Immature natural killer cell (primary cell): ENCODE results near the gene OSBPL6. TPM values are rescaled to one million over a fixed set of nuclear protein-coding genes. Genes with fewer than 3 reads are reported as not detected.
"Not testable (repeated sequence)": the region's sequence is repeated elsewhere in the genome, so short reads cannot be mapped to it uniquely, and the experiment has no call there.

ENCODE experiments used
- DNase-seq, 3 donors: peaks; one replicate each; pipeline ENCODE4 v3.0.0; 2022; ENCODE audit warnings: mixed read lengths in 1 of 3
- H3K27ac Mint-ChIP-seq, 6 donors: one replicate each; pipeline ENCODE4 v1.8.0; 2020; ENCODE audit warnings: mixed read lengths in 6 of 6, mild to moderate bottlenecking in 5 of 6, inconsistent platforms in 4 of 6, moderate library complexity in 3 of 6
- H3K27me3 Mint-ChIP-seq, 3 donors: one replicate each; pipeline ENCODE4 v1.8.0; 2020 to 2021; ENCODE audit warnings: low read depth in 3 of 3, mild to moderate bottlenecking in 3 of 3, mixed read lengths in 3 of 3, moderate library complexity in 3 of 3, inconsistent platforms in 1 of 3
- H3K36me3 Mint-ChIP-seq, 3 donors: one replicate each; pipeline ENCODE4 v1.8.0; 2020; ENCODE audit warnings: mixed read lengths in 3 of 3, inconsistent platforms in 2 of 3, mild to moderate bottlenecking in 2 of 3
- H3K4me1 Mint-ChIP-seq, 2 donors: one replicate each; pipeline ENCODE4 v1.8.0; 2020; ENCODE audit warnings: inconsistent platforms in 2 of 2, mild to moderate bottlenecking in 2 of 2, mixed read lengths in 2 of 2, moderate library complexity in 1 of 2
- H3K4me3 Mint-ChIP-seq, 5 donors: one replicate each; pipeline ENCODE4 v1.8.0; 2020; ENCODE audit warnings: mild to moderate bottlenecking in 5 of 5, mixed read lengths in 5 of 5, inconsistent platforms in 3 of 5, moderate library complexity in 3 of 5
- H3K9me3 Mint-ChIP-seq, 6 donors: one replicate each; pipeline ENCODE4 v1.8.0; 2020; ENCODE audit warnings: mild to moderate bottlenecking in 6 of 6, mixed read lengths in 6 of 6, inconsistent platforms in 4 of 6, moderate library complexity in 3 of 6
- polyA plus RNA-seq, 3 donors: library from polyadenylated mRNA; unstranded; fragments of 300-500 nt; fragmentation: Illumina TruSeq; gene quantifications; one replicate each; pipeline ENCODE4 v1.2.3, GENCODE V29; 2021

Gene OSBPL6
- not detected for polyA plus RNA-seq

DNA sequence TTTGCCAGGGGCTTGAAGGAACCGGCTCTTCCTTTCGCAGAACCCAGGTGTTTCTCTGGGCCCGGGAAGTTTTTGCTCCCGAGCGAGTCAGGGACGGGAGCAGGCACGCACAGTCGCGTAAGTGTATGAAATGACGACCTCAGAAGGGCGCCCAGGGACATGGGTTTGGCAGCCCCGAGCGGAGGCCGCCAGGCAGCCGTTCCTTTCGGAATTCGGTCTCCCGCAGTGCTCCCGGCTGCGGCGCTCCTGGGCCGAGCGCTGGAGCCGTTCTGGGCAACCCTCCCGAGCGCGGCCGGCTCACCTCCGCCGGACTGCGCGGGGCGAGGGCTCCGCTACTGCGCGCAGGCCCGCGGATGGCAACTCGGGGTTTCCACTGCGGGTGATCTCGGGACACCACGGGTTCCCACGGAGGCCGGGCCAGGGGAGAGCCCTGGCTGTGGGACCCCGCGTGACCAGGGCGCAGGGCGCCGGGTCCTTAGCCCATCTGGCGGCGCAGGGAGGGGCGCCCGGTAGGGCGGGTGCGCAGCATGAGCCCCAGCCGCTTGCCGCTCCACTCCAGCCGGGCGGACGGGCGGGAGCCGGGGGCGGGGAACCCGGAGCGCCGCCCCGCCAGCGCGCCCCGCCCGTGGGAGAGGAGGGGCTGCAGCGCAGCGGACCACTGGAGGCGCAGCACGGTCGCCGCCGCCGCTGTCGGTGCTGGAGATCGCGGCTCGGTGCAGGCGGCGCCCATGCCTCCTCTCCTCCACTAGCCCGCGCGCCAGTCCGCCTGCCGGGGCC, at the start of gene OSBPL6:
OSBPL6 (plus strand) TSS at position 690 of the 777 bp plus-strand sequence. CDS start 111,673 bp downstream, outside the sequence.
- Mint-ChIP-seq H3K27me3 (peaks cover 16 to 30% (median 18%) of the 10 kb centered on the region in 3 donors), H3K27ac (no peak within 1 kb of the TSS), H3K4me3 (peak within 1 kb of the TSS; percentile 68 to 78 (median 74)), H3K4me1 (peaks cover 10 to 18% of the 10 kb centered on the region in 2 donors), H3K9me3 (no peaks in the 10 kb centered on the region), H3K36me3 (peaks cover 0 to 3% (median 0%) of the 10 kb centered on the region in 3 donors)
- peak; percentile 34 to 48 (median 36) for DNase-seq

DNA sequence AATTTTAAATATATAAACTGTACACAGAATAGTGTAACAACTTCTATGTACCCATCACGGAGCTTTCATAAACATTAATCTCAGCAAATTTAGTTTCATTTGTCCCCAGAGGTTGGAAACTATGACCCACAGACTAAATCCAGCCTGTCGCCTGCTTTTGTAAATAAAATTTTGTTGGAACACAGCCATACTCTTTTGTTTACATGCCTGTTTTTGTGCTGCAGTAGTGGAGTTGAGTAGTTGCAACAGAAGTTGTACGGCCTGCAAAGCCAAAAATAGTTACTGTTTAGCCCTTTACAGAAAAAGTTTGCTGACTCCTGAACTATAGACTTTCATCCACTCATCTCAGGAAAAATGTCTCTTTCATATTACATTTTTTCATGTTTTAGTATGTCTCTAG, 42.3 kb upstream of the OSBPL6 start:
- H3K27me3 Mint-ChIP-seq: peaks cover 0 to 14% (median 0%) of the 10 kb centered on the region in 3 donors
- DNase-seq: no peak
- no peak overlapping the region for H3K27ac Mint-ChIP-seq
- H3K4me3 Mint-ChIP-seq: no peak overlapping the region
- no peaks in the 10 kb centered on the region for H3K36me3 Mint-ChIP-seq
- no peaks in the 10 kb centered on the region for H3K4me1 Mint-ChIP-seq
- H3K9me3 Mint-ChIP-seq: peaks cover 0 to 2% (median 0%) of the 10 kb centered on the region in 6 donors

DNA sequence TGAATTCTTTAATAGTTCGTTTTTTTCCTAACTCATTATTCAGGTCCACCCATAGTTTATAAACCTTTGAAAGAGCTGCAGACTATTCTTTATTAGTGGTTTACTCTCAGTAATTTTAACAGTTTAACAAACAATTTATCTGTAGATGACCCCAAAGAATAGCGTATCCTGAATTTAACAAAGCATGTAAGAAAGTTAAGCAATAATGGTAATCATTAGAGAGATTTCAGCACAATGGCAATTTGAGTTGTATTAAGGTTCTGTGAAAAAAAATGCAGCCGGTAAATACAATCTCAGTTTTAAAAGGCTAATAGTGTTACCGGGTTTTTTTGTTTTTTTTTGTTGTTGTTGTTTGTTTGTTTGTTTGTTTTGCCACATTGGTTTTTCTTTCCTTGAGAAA, 41.8 kb upstream of the OSBPL6 start:
- H3K9me3 Mint-ChIP-seq: peaks cover 0 to 2% (median 0%) of the 10 kb centered on the region in 6 donors
- H3K27me3 Mint-ChIP-seq: peaks cover 0 to 14% (median 0%) of the 10 kb centered on the region in 3 donors

DNA sequence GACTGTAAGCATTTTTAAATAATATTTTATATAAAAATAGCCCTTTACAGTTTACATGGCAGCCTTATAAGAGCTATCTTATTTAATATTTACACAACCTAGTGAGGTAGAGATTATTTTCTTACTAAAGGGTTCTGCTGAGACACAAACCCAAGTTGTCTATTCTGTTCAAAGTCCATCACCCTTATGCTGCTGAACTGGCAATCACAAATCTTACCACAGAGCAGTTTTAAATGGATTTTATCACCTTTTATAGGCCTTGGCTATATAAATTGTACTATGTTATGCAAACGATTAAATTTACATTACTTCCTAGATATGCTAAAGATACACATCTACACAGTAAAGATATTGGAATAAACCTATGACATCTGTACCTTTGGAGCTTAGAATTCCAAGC, 41.3 kb upstream of the OSBPL6 start:
- Mint-ChIP-seq H3K27me3 (peaks cover 0 to 17% (median 0%) of the 10 kb centered on the region in 3 donors), H3K4me1 (no peaks in the 10 kb centered on the region), H3K9me3 (peaks cover 0 to 2% (median 0%) of the 10 kb centered on the region in 6 donors), H3K4me3 (no peak overlapping the region), H3K36me3 (no peaks in the 10 kb centered on the region), H3K27ac (no peak overlapping the region)
- DNase-seq: no peak

More for the DNA sequence above, 41.8 kb upstream of the OSBPL6 start:
- DNase-seq: no peak
- Mint-ChIP-seq H3K36me3 (no peaks in the 10 kb centered on the region), H3K4me1 (no peaks in the 10 kb centered on the region), H3K4me3 (no peak overlapping the region), H3K27ac (no peak overlapping the region)

DNA sequence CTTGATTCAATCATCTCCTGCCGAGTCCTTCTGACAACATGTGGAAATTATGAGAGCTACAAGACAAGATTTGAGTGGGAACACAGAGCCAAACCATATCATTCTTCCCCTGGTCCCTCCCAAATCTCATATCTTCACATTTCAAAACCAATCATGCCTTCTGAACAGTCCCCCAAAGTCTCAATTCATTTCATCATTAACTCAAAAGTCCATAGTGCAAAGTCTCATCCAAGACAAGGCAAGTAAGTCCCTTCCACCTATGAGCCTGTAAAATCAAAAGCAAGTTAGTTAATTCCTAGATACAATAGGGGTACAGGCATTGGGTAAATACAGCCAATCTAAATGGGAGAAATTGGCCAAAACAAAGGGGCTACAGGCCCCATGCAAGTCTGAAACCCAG, 40.4 kb upstream of the OSBPL6 start:
- not testable (repeated sequence) for H3K27ac Mint-ChIP-seq, DNase-seq, H3K4me1 Mint-ChIP-seq, H3K9me3 Mint-ChIP-seq, H3K4me3 Mint-ChIP-seq, H3K36me3 Mint-ChIP-seq
- H3K27me3 Mint-ChIP-seq: peaks cover 0 to 14% (median 1%) of the 10 kb centered on the region in 3 donors

DNA sequence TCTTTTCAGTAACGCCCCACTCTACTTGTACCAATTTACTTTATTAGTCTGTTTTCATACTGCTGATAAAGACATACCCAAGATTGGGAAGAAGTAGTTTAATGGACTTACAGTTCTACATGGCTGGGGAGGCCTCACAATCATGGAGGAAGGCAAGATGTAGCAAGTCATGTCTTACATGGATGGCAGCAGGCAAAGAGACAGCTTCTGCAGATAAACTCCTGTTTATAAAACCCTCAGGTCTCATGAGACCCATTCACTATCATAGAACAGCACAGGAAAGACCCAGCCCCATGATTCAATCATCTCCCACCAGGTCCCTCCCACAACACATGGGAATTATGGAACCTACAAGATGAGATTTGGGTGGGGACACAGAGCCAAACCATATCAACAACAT, 38.8 kb upstream of the OSBPL6 start:
- H3K36me3 Mint-ChIP-seq: no peaks in the 10 kb centered on the region
- no peaks in the 10 kb centered on the region for H3K4me1 Mint-ChIP-seq
- DNase-seq: no peak
- peaks cover 0 to 10% (median 1%) of the 10 kb centered on the region in 3 donors for H3K27me3 Mint-ChIP-seq
- peaks cover 0 to 2% (median 0%) of the 10 kb centered on the region in 6 donors for H3K9me3 Mint-ChIP-seq
- H3K4me3 Mint-ChIP-seq: no peak overlapping the region
- H3K27ac Mint-ChIP-seq: no peak overlapping the region

DNA sequence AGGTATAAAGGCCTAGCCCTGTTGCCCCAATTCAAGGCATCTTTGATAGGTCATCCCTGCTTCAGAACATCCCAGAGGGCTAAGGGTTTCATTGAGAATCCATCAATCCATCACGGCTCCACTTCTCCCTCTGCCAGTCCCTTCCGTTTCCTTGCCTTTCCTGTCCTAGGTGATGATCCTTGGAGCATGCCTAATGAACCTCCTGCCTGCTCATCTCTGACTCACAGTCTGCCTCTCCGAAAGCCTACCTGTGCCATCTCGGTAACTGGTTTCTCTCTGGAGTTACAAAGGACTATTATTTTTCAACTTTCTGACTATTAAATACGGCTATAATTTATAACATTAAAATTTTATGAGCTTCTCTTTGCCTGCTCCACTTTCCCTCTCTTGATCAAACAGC, 36.7 kb upstream of the OSBPL6 start:
- DNase-seq: no peak
- H3K4me3 Mint-ChIP-seq: no peak overlapping the region
- H3K27me3 Mint-ChIP-seq: peaks cover 0 to 13% (median 1%) of the 10 kb centered on the region in 3 donors
- H3K4me1 Mint-ChIP-seq: no peaks in the 10 kb centered on the region
- H3K27ac Mint-ChIP-seq: no peak overlapping the region
- H3K36me3 Mint-ChIP-seq: no peaks in the 10 kb centered on the region
- H3K9me3 Mint-ChIP-seq: peaks cover 0 to 3% (median 0%) of the 10 kb centered on the region in 6 donors

DNA sequence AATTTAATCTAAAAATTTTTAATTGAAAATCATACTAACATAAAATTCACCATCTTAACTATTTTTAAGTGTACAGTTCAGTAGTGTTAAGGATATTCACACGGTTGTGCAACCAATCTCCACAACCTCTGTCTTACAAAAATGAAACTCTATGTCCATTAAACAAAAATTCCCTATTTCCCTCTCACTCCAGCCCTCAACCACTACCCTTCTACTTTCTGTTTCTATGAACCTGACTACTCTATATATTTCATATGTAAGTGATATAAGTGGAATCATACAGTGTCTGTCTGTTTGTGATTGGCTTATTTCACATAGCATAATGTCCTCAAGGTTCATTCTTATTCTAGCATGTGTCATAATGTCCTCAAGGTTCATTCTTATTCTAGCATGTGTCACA, 34.3 kb upstream of the OSBPL6 start:
- no peaks in the 10 kb centered on the region for H3K4me1 Mint-ChIP-seq
- peaks cover 4 to 13% (median 6%) of the 10 kb centered on the region in 3 donors for H3K27me3 Mint-ChIP-seq
- no peak overlapping the region for H3K4me3 Mint-ChIP-seq

DNA sequence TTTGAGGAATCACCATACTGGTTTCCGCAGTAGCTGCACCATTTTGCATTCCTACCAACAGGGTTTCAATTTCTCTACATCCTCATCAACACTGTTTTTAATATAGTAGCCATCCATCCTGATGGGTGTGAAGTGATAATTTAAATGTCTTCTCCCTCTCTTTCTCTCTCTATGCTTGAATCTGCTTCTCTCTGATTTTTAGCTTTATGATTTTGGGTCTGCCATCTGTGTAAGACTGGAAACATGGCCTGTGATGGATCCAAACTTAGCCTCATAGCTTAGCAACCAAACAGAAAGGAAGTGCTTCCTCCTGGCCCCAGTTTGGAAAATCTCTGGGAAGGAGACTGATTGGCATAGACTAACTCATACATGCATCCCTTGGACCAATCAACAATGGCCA, 33.7 kb upstream of the OSBPL6 start:
- H3K4me1 Mint-ChIP-seq: no peaks in the 10 kb centered on the region
- no peak for DNase-seq
- peaks cover 0 to 6% (median 0%) of the 10 kb centered on the region in 6 donors for H3K9me3 Mint-ChIP-seq
- no peak overlapping the region for H3K4me3 Mint-ChIP-seq
- H3K27ac Mint-ChIP-seq: no peak overlapping the region
- peaks cover 4 to 9% (median 6%) of the 10 kb centered on the region in 3 donors for H3K27me3 Mint-ChIP-seq
- no peaks in the 10 kb centered on the region for H3K36me3 Mint-ChIP-seq

More for the DNA sequence above, 34.3 kb upstream of the OSBPL6 start:
- H3K27ac Mint-ChIP-seq: no peak overlapping the region
- peaks cover 0 to 6% (median 0%) of the 10 kb centered on the region in 6 donors for H3K9me3 Mint-ChIP-seq
- DNase-seq: no peak
- no peaks in the 10 kb centered on the region for H3K36me3 Mint-ChIP-seq

DNA sequence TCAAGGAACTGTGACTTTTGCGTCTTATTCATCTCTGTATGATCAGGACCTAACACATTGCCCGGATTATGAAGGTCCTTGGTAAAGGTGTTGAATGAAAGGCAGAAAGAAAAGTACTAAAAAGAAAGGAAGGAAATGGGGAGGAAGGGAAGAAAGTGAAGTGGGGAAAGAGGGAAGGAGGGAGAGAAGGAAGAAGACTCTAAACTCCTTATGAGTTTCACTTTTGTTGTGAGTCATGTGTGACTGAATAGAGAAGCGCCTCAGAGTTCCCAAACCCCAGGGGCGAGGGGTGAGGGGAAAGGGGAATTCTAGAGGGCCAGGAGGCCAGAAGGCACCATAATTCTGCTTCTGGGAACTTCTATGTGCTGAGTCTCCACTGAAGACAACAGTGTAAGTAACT, 30.9 kb upstream of the OSBPL6 start:
- Mint-ChIP-seq H3K4me3 (no peak overlapping the region), H3K36me3 (no peaks in the 10 kb centered on the region), H3K9me3 (peaks cover 0 to 6% (median 0%) of the 10 kb centered on the region in 6 donors), H3K27me3 (peaks cover 4 to 5% (median 5%) of the 10 kb centered on the region in 3 donors), H3K4me1 (no peaks in the 10 kb centered on the region), H3K27ac (no peak overlapping the region)
- no peak for DNase-seq

DNA sequence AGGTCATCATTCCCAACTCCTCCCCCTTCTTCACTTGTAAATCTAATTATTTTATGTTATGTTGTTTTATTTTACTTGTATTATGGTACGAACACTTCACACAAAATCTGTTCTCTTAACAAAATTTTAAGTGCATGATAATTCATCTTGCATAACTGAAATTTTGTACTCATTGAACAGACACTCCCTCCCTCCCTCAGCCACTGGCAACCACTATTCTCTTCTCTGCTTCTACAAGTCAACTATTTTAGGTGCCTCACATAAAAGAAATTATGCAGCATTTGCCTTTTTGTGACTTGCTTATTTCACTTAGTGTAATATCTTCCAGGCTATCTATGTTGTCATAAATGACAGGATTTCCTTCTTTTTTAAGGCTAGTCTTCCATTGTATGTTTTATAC, 30.4 kb upstream of the OSBPL6 start:
- Mint-ChIP-seq H3K4me1 (no peaks in the 10 kb centered on the region), H3K36me3 (no peaks in the 10 kb centered on the region), H3K4me3 (no peak overlapping the region), H3K27ac (no peak overlapping the region), H3K9me3 (peaks cover 0 to 6% (median 0%) of the 10 kb centered on the region in 6 donors), H3K27me3 (peaks cover 4 to 5% (median 5%) of the 10 kb centered on the region in 3 donors)
- no peak for DNase-seq

DNA sequence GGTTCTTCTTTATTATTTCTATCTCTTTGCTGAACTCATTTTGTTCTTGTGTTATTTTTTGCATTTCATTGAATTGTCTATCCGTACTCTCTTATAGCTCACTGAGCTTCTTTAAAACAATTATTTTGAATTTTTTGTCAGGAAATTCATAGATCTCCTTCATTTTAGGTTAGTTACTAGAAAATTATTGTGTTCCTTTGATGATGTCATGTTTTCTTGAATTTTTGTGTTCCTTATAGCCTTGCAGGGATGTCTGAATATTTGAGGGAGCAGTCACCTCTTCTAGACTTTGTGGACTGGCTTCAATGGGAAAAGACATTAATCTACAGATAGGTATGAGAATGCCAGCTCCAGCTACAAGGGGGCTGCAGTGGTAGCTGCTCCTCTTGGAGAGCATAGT, 20.7 kb upstream of the OSBPL6 start:
- no peak for DNase-seq
- H3K4me1 Mint-ChIP-seq: no peaks in the 10 kb centered on the region
- H3K9me3 Mint-ChIP-seq: peaks cover 0 to 4% (median 0%) of the 10 kb centered on the region in 6 donors
- H3K4me3 Mint-ChIP-seq: no peak overlapping the region
- peaks cover 2 to 5% (median 5%) of the 10 kb centered on the region in 3 donors for H3K27me3 Mint-ChIP-seq
- no peak overlapping the region for H3K27ac Mint-ChIP-seq
- no peaks in the 10 kb centered on the region for H3K36me3 Mint-ChIP-seq

DNA sequence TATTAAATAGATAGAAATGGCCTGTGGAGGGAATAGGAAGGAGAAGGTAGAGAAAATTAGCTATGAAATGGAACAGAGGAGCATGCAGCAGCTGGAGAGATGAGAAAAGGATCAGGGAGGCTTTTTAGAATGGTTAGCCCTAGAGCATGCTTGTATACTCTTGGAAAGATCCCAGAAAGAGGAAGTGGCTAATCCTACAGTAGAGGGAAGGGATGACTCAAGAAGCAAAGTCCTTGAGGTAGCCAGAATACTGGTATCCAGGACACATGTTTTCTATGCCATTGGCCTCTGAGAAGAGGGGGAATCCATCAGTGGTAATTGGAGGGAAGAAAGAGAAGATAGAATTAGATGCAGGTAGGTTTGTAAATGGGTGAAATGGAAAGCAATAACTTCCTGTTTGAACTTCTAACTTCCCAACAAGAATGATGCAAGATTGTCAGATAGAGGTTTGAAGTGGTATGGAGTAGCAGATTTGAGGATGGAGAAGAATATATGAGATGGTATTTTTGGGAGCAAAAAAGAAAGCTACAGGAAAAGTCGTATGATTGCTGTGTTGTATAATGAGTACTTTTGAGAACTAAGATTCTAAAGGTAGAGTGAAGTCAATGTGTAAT, 17.1 kb upstream of the OSBPL6 start:
- peaks cover under 1 to 5% (median 2%) of the 10 kb centered on the region in 3 donors for H3K27me3 Mint-ChIP-seq
- no peak overlapping the region for H3K27ac Mint-ChIP-seq
- no peaks in the 10 kb centered on the region for H3K4me1 Mint-ChIP-seq
- DNase-seq: no peak
- H3K9me3 Mint-ChIP-seq: peaks cover 0 to 4% (median 0%) of the 10 kb centered on the region in 6 donors
- no peak overlapping the region for H3K4me3 Mint-ChIP-seq
- no peaks in the 10 kb centered on the region for H3K36me3 Mint-ChIP-seq

DNA sequence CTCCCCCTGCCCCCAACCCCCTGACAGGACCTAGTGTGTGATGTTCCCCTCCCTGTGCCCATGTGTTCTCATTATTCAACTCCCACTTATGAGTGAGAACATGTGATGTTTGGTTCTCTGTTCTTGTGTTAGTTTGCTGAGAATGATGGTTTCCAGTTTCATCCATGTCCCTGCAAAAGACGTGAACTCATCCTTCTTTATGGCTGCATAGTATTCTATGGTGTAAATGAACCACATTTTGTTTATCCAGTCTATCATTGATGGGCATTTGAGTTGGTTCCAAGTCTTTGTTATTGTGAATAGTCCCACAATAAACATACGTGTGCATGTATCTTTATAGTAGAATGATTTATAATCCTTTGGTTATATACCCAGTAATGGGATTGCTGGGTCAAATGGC, 13.7 kb upstream of the OSBPL6 start:
- DNase-seq: not testable (repeated sequence)

More for the DNA sequence above, 13.7 kb upstream of the OSBPL6 start:
- H3K27me3 Mint-ChIP-seq, H3K27ac Mint-ChIP-seq, H3K9me3 Mint-ChIP-seq, H3K4me1 Mint-ChIP-seq, H3K4me3 Mint-ChIP-seq, H3K36me3 Mint-ChIP-seq: not testable (repeated sequence)
